K562 (cell line): Measurements from ENCODE around the gene KDM2A. TPM values are rescaled to one million over a fixed set of nuclear protein-coding genes. Genes with fewer than 3 reads are reported as not detected.

Experiments used
- ATAC-seq: fragments of 200-7000 bp; cut with Tn5 transposase; 3 replicates; pipeline ENCODE4 v1.9.1; 2020; ENCODE audit warnings: moderate library complexity
- BruUV-seq: library from RNA; stranded (reverse); fragments of 400-500 nt; replicated peaks from 2 replicates; lab custom pipeline; 2021; lab: Mats Ljungman, UMichigan
- CTCF ChIA-PET: fragments of 300-600 bp; formaldehyde crosslinking; extraction: SDS; loops from one replicate; lab custom pipeline; 2021; ENCODE audit warnings: low intra/inter-chr PET ratio; lab: Yijun Ruan, JAX
- POLR2A ChIA-PET: fragments of 300-600, 350-650 bp; sonication (Branson Sonifier 250); formaldehyde crosslinking; extraction: SDS; loops from one replicate; lab custom pipeline; 2021; ENCODE audit warnings: antibody characterized with exemption, inconsistent platforms; lab: Yijun Ruan, JAX
- DNase-seq, 4 experiments: peaks; one replicate each; pipeline versions ENCODE4 v3.0.0 to v3.0.0-alpha.2; 2011 to 2018; ENCODE audit warnings: low spot score in 3 of 4, mixed read lengths in 3 of 4; ENCODE audit errors: extremely low read depth in 1 of 4
- FAIRE-seq: peaks from 2 replicates; lab custom pipeline; 2011; peaks lifted over from hg19 to GRCh38; lab: Jason Lieb, UNC
- H2AFZ ChIP-seq: 2 replicates; pipeline ENCODE4 v1.6.0; 2011; ENCODE audit warnings: low read depth, low read length, control low read depth, inconsistent platforms
- H3K27ac ChIP-seq: fragments of 200-600 bp; 3 replicates; pipeline ENCODE4 v1.8.0; 2011; ENCODE audit warnings: low read depth, mild to moderate bottlenecking, control low read depth, inconsistent platforms, low read length, moderate library complexity, mixed read lengths; ENCODE audit errors: extremely low read depth
- H3K27me3 ChIP-seq, 2 experiments: fragments of 300-600 bp in 1 of 2; 2 replicates in 1 of 2; 3 replicates in 1 of 2; pipeline versions ENCODE4 v1.6.0 to v1.8.0; 2011; ENCODE audit warnings: inconsistent platforms in 2 of 2, low read length in 2 of 2, mild to moderate bottlenecking in 1 of 2, mixed read lengths in 1 of 2, moderate library complexity in 1 of 2; ENCODE audit not compliant: control insufficient read depth in 2 of 2, insufficient read depth in 2 of 2
- H3K36me3 ChIP-seq: fragments of 300-600 bp; 3 replicates; pipeline ENCODE4 v1.8.0; 2011; ENCODE audit warnings: mild to moderate bottlenecking, low read length, inconsistent platforms; ENCODE audit not compliant: control insufficient read depth, insufficient read depth
- H3K4me1 ChIP-seq, 2 experiments: fragments of 200-600 bp in 1 of 2; replicated peaks in 1 of 2; 2 replicates in 1 of 2; 3 replicates in 1 of 2; pipeline versions ENCODE4 v1.5.1 to v1.8.0; 2011; ENCODE audit warnings: inconsistent platforms in 2 of 2, low read length in 2 of 2, mild to moderate bottlenecking in 1 of 2, mixed read lengths in 1 of 2, moderate library complexity in 1 of 2; ENCODE audit not compliant: control insufficient read depth in 2 of 2, insufficient read depth in 2 of 2
- H3K4me2 ChIP-seq: 2 replicates; pipeline ENCODE4 v1.6.1; 2011; ENCODE audit warnings: low read length, control low read depth, inconsistent platforms, mixed read lengths; ENCODE audit not compliant: insufficient read depth
- H3K4me3 ChIP-seq: fragments of 200-600 bp; sonication (generic), shearing (Covaris generic); 2 replicates; pipeline ENCODE4 v1.5.1; 2016; ENCODE audit warnings: control low read depth, inconsistent platforms
- H3K79me2 ChIP-seq: fragments of 200-600 bp; 3 replicates; pipeline ENCODE4 v1.8.0; 2011; ENCODE audit warnings: low read length, inconsistent platforms; ENCODE audit not compliant: control insufficient read depth, insufficient read depth
- H3K9ac ChIP-seq, 2 experiments: 2 replicates each; pipeline versions ENCODE4 v1.6.0 to v1.6.1; 2011; ENCODE audit warnings: low read depth in 2 of 2, low read length in 2 of 2, control low read depth in 1 of 2, inconsistent platforms in 1 of 2, mild to moderate bottlenecking in 1 of 2, mixed read lengths in 1 of 2; ENCODE audit not compliant: insufficient read depth in 1 of 2
- H3K9me1 ChIP-seq: one replicate; pipeline ENCODE4 v1.6.0; 2011; ENCODE audit warnings: inconsistent platforms, mild to moderate bottlenecking, low read length, moderate library complexity; ENCODE audit not compliant: control insufficient read depth, insufficient read depth
- H3K9me3 ChIP-seq: replicated peaks from 2 replicates; pipeline ENCODE4 v1.5.1; 2011; ENCODE audit warnings: low read depth, low read length, inconsistent platforms; ENCODE audit not compliant: control insufficient read depth, insufficient read depth
- H4K20me1 ChIP-seq: replicated peaks from 2 replicates; pipeline ENCODE4 v1.6.1; 2011; ENCODE audit warnings: low read length, inconsistent platforms, mixed read lengths; ENCODE audit not compliant: control insufficient read depth, insufficient read depth
- ETS2 ChIP-seq: IDR thresholded peaks from 2 replicates; pipeline ENCODE4 v1.6.1; 2016; ENCODE audit warnings: borderline replicate concordance, missing genetic modification characterization, mild to moderate bottlenecking, moderate library complexity, missing compliant biosample characterization; ENCODE audit not compliant: poor library complexity, severe bottlenecking
- GATA2 ChIP-seq: sonication (generic); formaldehyde crosslinking; IDR thresholded peaks from 2 replicates; pipeline ENCODE4 v1.4.0; 2020; ENCODE audit warnings: mild to moderate bottlenecking, missing genetic modification reagents
- MEF2A ChIP-seq: IDR thresholded peaks from 2 replicates; pipeline ENCODE4 v1.6.1; 2011; ENCODE audit warnings: low read depth, mild to moderate bottlenecking, low read length, moderate library complexity; ENCODE audit not compliant: control insufficient read depth
- TRIM28 ChIP-seq: fragments of 450-650 bp; IDR thresholded peaks from 2 replicates; pipeline ENCODE4 v1.6.1; 2017
- ZBTB34 ChIP-seq: fragments of 250-450 bp; sonication (Bioruptor Pico); IDR thresholded peaks from 2 replicates; pipeline ENCODE4 v1.8.0; 2021; ENCODE audit warnings: mild to moderate bottlenecking, moderate library complexity
- ZKSCAN8 ChIP-seq: fragments of 200-800 bp; sonication (Bioruptor generic); IDR thresholded peaks from 2 replicates; pipeline ENCODE4 v1.6.1; 2016; ENCODE audit warnings: missing genetic modification characterization, missing compliant biosample characterization
- ZMIZ1 ChIP-seq, 2 experiments: fragments of 150-350 bp in 1 of 2; IDR thresholded peaks; 2 replicates each; pipeline ENCODE4 v1.6.1; 2012 to 2016; ENCODE audit warnings: low read depth in 2 of 2, low read length in 2 of 2, mild to moderate bottlenecking in 1 of 2, moderate library complexity in 1 of 2
- WGBS: fragments of 100-300 bp; shearing (Covaris generic); methylation state at CpG from one replicate; pipeline ENCODE4 v1.1.6; 2016; ENCODE audit warnings: low coverage, mixed read lengths; ENCODE audit not compliant: insufficient coverage; ENCODE audit errors: missing lambda C conversion rate; 5-methylcytosine and 5-hydroxymethylcytosine counted together
- in situ Hi-C: fragments of 300-500 bp; cut with MboI; formaldehyde crosslinking; loops from 4 replicates; pipeline ENCODE4 v1.15.0; 2018; ENCODE audit warnings: inconsistent platforms, mixed read lengths
- intact Hi-C: fragments of 100-400 bp; cut with micrococcal nuclease; formaldehyde crosslinking; loops from 2 replicates; pipeline ENCODE4 v1.14.2; 2022
- polyA plus RNA-seq, 8 experiments: library from polyadenylated mRNA; depleted of rRNA in 4 of 8; stranded (reverse) in 5 of 8; unstranded in 3 of 8; fragments of >200 nt; fragmentation: Nextera tagmentation in 2 of 8; fragmentation: Illumina TruSeq in 1 of 8; extraction: Ambion mirVana in 2 of 8; extraction: Trizol in 1 of 8; gene quantifications; 2 replicates each; pipeline versions ENCODE4 v1.2.1 to v1.2.3, GENCODE V29; 2011 to 2014; ENCODE audit warnings: inconsistent platforms in 1 of 8, missing spikeins in 1 of 8
- total RNA-seq, 7 experiments: library from RNA; depleted of rRNA in 6 of 7; stranded (reverse); fragments of >200 nt in 6 of 7; fragmentation: Illumina TruSeq in 2 of 7; extraction: Trizol in 2 of 7; gene quantifications; 2 replicates each; pipeline versions ENCODE4 v1.2.1 to v1.2.3, GENCODE V29; 2011 to 2021; ENCODE audit warnings: low replicate concordance in 1 of 7
- TF ChIP-seq, protein P1 (sequence below), 2 experiments: fragments of 450-650 bp; formaldehyde crosslinking in 1 of 2; IDR thresholded peaks; 2 replicates each; pipeline versions ENCODE4 v1.4.0 to v1.6.1; 2014 to 2020; ENCODE audit warnings: mild to moderate bottlenecking in 2 of 2, borderline replicate concordance in 1 of 2, low read depth in 1 of 2

Gene KDM2A
- total and polyA plus RNA-seq, 9 of the 15 experiments (the other 6 are each of a cell fraction or from before 2014, with no cell fraction given): 5.0 to 39.3 (median 21.3) TPM

- peaks cover 18% of the 10 kb centered on the region; the same call in 2 of the 3 replicates for H3K36me3 ChIP-seq
- no peaks in the 10 kb centered on the region for H3K9me1 ChIP-seq
- H3K79me2 ChIP-seq: peaks cover 36% of the 10 kb centered on the region
- POLR2A ChIA-PET: interaction anchor here (0.7 to 2.5 kb wide), 3 partner anchors 10 to 26 kb away, joined by 3 to 10 read pairs (median 3); no protein-coding TSS in a partner anchor
- H2AFZ ChIP-seq: no peak overlapping the region
- FAIRE-seq: no peak
- no peaks in the 10 kb centered on the region for H3K9me3 ChIP-seq
- no peaks in the 10 kb centered on the region for H3K27me3 ChIP-seq
- CTCF ChIA-PET: interaction anchor here (0.7 kb wide), 1 partner anchor 1036 kb away, joined by 5 read pairs; no protein-coding TSS in a partner anchor
- no peak overlapping the region for H3K9ac ChIP-seq
- intact Hi-C loops: no loop called here
- H3K4me1 ChIP-seq: no peaks in the 10 kb centered on the region
- WGBS: 85% methylated on average over 4 of the region's 4 CpGs
- H3K4me3 ChIP-seq: no peak overlapping the region
- ATAC-seq: no peak
- no peak for DNase-seq
- peaks cover 3% of the 10 kb centered on the region; the same call in 1 of the 2 replicates for H4K20me1 ChIP-seq
- H3K27ac ChIP-seq: no peak overlapping the region
- BruUV-seq: no TSS peak
- H3K4me2 ChIP-seq: no peak overlapping the region
- in situ Hi-C loops: no loop called here
- TF ChIP-seq, protein P1, sequence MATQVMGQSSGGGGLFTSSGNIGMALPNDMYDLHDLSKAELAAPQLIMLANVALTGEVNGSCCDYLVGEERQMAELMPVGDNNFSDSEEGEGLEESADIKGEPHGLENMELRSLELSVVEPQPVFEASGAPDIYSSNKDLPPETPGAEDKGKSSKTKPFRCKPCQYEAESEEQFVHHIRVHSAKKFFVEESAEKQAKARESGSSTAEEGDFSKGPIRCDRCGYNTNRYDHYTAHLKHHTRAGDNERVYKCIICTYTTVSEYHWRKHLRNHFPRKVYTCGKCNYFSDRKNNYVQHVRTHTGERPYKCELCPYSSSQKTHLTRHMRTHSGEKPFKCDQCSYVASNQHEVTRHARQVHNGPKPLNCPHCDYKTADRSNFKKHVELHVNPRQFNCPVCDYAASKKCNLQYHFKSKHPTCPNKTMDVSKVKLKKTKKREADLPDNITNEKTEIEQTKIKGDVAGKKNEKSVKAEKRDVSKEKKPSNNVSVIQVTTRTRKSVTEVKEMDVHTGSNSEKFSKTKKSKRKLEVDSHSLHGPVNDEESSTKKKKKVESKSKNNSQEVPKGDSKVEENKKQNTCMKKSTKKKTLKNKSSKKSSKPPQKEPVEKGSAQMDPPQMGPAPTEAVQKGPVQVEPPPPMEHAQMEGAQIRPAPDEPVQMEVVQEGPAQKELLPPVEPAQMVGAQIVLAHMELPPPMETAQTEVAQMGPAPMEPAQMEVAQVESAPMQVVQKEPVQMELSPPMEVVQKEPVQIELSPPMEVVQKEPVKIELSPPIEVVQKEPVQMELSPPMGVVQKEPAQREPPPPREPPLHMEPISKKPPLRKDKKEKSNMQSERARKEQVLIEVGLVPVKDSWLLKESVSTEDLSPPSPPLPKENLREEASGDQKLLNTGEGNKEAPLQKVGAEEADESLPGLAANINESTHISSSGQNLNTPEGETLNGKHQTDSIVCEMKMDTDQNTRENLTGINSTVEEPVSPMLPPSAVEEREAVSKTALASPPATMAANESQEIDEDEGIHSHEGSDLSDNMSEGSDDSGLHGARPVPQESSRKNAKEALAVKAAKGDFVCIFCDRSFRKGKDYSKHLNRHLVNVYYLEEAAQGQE (IDR thresholded peaks at IDR 0.05; ENCODE audit: borderline replicate concordance): no peak
- TF ChIP-seq, protein P1 (CRISPR knock-in tag; IDR thresholded peaks at IDR 0.05; ENCODE audit: low read depth): no peak
- TF ChIP-seq ZMIZ1 (IDR thresholded peaks at IDR 0.05; ENCODE audit: low read depth in 2 of 2, low read length in 2 of 2): no peak
- no peak for TF ChIP-seq MEF2A
- TF ChIP-seq ZBTB34 (CRISPR knock-in tag): no peak
- no peak for TF ChIP-seq ETS2 (tag)
- TF ChIP-seq GATA2: no peak
- no peak for TF ChIP-seq TRIM28
- no peak for TF ChIP-seq ZKSCAN8
Observed at GRCh38 chr11:67153971-67154370, 34.9 kb downstream of the KDM2A start.
